IMR-90 (cell line): ENCODE data around the gene CTBP1.

ENCODE experiments used
- FOS ChIP-seq: fragments of 150-350 bp; IDR thresholded peaks from 2 replicates; pipeline ENCODE4 v1.6.1; 2016; ENCODE audit warnings: low read depth, low read length
- POLR2A ChIP-seq: IDR thresholded peaks from 2 replicates; pipeline ENCODE4 v1.6.1; 2012; ENCODE audit warnings: mild to moderate bottlenecking, low read depth, low read length
- RAD21 ChIP-seq: IDR thresholded peaks from 2 replicates; pipeline ENCODE4 v1.6.1; 2012; ENCODE audit warnings: low read length, improper control_type of control experiment
- SMC3 ChIP-seq: fragments of 150-350 bp; IDR thresholded peaks from 2 replicates; pipeline ENCODE4 v1.6.1; 2016; ENCODE audit warnings: low read depth, mild to moderate bottlenecking, antibody characterized with exemption, low read length, moderate library complexity
- TF ChIP-seq, protein P1 (sequence below): conservative IDR thresholded peaks from 2 replicates; pipeline ENCODE4 v1.5.1; 2012; ENCODE audit warnings: mild to moderate bottlenecking, low read depth, low read length, improper control_type of control experiment

DNA sequence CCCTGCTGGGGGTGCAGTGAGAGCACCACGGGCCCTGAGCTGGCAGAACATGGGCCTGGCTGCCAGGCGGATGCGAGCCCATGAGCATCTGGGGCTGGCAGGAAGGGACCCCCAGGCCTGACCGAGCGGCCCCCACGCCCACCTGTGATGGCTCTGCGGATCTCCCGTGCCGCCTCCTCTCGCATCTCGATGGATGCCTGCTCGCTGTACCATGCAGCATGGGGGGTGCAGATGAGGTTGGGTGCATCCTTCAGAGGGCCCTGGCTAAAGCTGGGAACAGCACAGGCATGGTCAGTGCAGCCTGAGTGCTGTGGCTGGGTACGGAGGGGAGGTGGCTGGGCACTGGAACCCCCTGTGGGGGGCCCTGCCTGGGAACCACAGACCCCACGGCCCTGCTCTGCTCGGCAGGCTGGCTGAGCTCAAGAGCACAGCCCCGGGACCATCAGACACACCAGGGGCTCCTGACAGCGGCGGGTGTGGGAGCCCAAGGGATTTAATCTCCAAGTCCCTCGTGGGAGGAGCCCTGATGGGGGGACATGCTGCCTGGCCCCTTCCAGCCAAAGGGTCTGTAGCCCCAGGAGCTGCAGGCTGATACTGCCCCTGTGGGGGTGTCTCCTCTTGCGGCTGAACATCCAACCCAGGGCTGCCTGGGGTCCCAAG, 35.5 kb downstream of the CTBP1 start:
- no peak for TF ChIP-seq POLR2A
- TF ChIP-seq, protein P1, sequence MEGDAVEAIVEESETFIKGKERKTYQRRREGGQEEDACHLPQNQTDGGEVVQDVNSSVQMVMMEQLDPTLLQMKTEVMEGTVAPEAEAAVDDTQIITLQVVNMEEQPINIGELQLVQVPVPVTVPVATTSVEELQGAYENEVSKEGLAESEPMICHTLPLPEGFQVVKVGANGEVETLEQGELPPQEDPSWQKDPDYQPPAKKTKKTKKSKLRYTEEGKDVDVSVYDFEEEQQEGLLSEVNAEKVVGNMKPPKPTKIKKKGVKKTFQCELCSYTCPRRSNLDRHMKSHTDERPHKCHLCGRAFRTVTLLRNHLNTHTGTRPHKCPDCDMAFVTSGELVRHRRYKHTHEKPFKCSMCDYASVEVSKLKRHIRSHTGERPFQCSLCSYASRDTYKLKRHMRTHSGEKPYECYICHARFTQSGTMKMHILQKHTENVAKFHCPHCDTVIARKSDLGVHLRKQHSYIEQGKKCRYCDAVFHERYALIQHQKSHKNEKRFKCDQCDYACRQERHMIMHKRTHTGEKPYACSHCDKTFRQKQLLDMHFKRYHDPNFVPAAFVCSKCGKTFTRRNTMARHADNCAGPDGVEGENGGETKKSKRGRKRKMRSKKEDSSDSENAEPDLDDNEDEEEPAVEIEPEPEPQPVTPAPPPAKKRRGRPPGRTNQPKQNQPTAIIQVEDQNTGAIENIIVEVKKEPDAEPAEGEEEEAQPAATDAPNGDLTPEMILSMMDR: no peak
- TF ChIP-seq FOS: no peak
- TF ChIP-seq RAD21: no peak
- no peak for TF ChIP-seq SMC3
